AG04449 (cell line): ENCODE measurements around the gene PRRG3.

Source experiments
- CTCF ChIA-PET: fragments of 350-600 bp; formaldehyde crosslinking; extraction: SDS; loops from one replicate; lab custom pipeline; 2021; ENCODE audit warnings: antibody characterized with exemption; lab: Yijun Ruan, JAX
- POLR2A ChIA-PET: fragments of 400-600, 350-600 bp; formaldehyde crosslinking; extraction: SDS; loops from one replicate; lab custom pipeline; 2020; ENCODE audit warnings: antibody characterized with exemption, inconsistent platforms; lab: Yijun Ruan, JAX
- DNase-seq: peaks from one replicate; pipeline ENCODE4 v3.0.0-alpha.2; 2010; ENCODE audit warnings: low read depth, low spot score
- H3K4me3 ChIP-seq: 2 replicates; pipeline ENCODE4 v1.5.1; 2011; ENCODE audit warnings: low read depth, mild to moderate bottlenecking, control low read depth, low read length
- CTCF ChIP-seq: IDR thresholded peaks from one replicate; pipeline ENCODE4 v1.5.1; 2011; ENCODE audit warnings: mild to moderate bottlenecking, moderate library complexity, low read length, control low read depth, inconsistent platforms; ENCODE audit not compliant: insufficient read depth; ENCODE audit errors: missing control alignments

PRRG3 gene

GRCh38 chrX:151698485-151698884 lies 3.2 kb downstream of the PRRG3 start:
- ChIA-PET POLR2A (no interaction called here), CTCF (no interaction called here)
- H3K4me3 ChIP-seq: no peak overlapping the region
- no peak for TF ChIP-seq CTCF
- no peak for DNase-seq

DNA sequence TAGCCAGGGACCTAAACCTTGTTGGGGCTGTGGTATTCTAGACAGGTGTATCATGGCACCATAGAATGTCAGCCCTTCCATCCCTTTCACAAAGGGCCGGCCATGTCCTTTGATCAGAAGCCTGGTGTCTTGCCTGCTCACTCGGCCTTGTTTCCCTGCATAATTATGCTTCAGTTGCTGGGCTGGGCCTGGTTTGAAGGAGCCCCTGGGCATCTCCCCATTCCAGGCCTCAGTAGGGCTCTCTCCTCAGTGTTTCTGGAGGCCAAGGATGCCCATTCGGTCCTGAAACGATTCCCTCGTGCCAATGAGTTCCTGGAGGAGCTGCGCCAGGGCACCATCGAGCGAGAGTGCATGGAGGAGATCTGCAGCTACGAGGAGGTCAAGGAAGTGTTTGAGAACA lies 4.5 kb downstream of the PRRG3 start:
- CTCF ChIA-PET: no interaction called here
- POLR2A ChIA-PET: no interaction called here
- no peak for DNase-seq
- H3K4me3 ChIP-seq: no peak overlapping the region
- TF ChIP-seq CTCF: no peak

DNA sequence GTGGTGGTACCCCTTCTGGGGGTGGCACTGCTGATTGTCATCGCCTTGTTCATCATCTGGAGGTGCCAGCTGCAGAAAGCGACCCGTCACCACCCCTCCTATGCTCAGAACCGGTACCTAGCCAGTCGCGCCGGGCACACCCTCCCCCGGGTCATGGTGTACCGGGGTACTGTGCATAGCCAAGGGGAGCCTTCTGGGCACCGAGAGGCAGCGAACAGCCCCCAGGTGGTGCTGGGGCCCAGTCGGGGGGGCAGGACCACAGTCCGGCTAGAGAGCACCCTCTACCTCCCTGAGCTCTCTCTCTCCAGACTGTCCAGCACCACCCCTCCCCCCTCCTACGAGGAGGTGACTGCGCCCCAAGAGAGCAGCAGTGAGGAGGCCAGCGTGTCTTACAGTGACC lies 5.3 kb downstream of the PRRG3 start:
- CTCF ChIA-PET: no interaction called here
- no peak for TF ChIP-seq CTCF
- POLR2A ChIA-PET: no interaction called here
- DNase-seq: no peak
- H3K4me3 ChIP-seq: no peak overlapping the region

DNA sequence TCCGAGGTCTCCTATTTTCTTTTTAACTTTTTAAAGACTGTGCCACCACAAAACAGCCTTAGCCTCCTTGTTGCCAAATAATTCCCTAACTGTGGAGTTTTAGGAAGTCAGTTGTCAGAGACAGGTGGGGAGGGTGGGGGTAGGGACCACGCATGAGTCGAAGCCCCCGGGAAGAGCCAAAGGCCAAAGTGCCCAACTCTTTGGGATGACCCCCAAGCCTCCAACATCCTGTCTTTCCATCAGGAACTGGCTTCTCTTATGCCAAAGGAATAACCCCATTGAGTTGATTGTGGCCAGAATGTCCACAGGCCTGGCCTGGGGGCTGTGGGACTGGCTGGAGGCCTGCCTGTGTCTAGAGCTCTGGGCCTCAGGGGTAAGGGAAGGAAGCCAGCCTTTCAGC lies 5.8 kb downstream of the PRRG3 start:
- no peak for DNase-seq
- CTCF ChIA-PET: no interaction called here

DNA sequence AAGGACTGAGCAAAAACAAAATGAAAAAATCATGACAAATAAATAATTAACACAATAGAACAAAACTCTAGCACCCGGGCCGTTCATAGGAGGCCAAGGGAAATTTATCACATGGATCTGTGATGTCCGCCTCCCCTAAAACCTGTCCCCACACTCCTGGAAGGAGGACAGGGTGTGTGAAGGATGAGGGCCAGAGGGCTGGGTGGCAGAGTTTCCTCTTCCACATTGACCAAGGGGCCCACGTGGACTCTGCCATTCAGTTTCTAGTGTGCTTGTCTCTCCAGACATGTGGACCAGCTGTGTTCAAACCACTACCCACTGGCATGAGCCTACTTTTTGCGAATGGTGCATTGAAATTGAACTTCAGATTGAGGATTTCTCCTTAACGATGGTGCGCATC lies 6.3 kb downstream of the PRRG3 start:
- ChIA-PET CTCF (no interaction called here), POLR2A (no interaction called here)
- DNase-seq: no peak
- TF ChIP-seq CTCF: no peak
- H3K4me3 ChIP-seq: no peak overlapping the region

More for the DNA sequence above, 5.8 kb downstream of the PRRG3 start:
- POLR2A ChIA-PET: no interaction called here
- no peak overlapping the region for H3K4me3 ChIP-seq
- no peak for TF ChIP-seq CTCF

DNA sequence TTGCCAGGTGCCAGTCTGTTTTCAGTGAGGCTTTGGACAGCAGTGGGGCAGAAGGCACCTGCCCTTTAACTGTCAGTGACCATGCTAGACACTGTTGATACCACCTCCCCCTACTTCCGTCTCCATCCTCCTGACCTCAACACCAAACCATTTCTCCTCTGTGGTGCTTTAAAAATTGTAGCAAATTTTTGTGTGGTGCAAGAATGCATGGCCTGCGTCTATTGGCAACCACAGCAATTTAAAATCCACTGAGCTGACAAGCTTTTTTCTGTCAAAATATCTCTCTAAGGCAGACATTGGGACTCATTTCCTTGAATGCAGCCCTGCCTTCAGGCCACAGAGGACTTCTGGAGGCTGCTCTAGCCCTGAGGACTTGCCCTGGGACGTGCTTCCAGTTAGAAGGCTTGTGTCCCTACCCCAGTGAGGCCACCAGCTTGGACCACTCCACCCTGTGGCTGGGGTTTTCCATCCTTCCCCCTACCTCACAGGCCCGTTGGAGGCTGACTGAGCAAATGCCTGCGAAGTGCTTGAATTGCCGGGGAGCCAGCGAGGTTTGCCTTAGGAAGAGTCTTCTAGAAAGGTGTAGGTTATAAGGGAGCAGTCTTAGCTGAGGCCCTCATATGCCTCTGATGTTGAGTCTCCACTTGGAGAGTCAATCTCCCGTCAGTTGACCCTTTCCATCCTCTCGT lies 6.9 kb downstream of the PRRG3 start:
- H3K4me3 ChIP-seq: no peak overlapping the region
- TF ChIP-seq CTCF: no peak
- ChIA-PET POLR2A (no interaction called here), CTCF (no interaction called here)
- no peak for DNase-seq
